ENCODE data around the gene CA4.

The CA4 gene

GRCh38 chr17:60163108-60163784, 13.5 kb downstream of the CA4 start:
- ChIA-PET CTCF (interaction anchor here (0.6 to 1.7 kb wide), 2 partner anchors 10 to 21 kb away, joined by 3 to 4 read pairs; no protein-coding TSS in a partner anchor), POLR2A (no interaction called here)

GRCh38 chr17:60164164-60164563, 14.4 kb downstream of the CA4 start:
- ChIA-PET POLR2A (no interaction called here), CTCF (interaction anchor here (1.7 kb wide), 1 partner anchor 22 kb away, joined by 4 read pairs; no protein-coding TSS in a partner anchor)
- TF ChIP-seq LEF1 (IDR thresholded peaks at IDR 0.05; ENCODE audit: borderline replicate concordance), result no peak
- no peak for TF ChIP-seq ELF4 (IDR thresholded peaks at IDR 0.05)
- TF ChIP-seq TARDBP (IDR thresholded peaks at IDR 0.05), result 0 out of 2 replicates have a peak, but pooled peaks have one; percentile 6
- TF ChIP-seq SP1 (IDR thresholded peaks at IDR 0.05), result peak; percentile 31; the same call in 1 of the 2 replicates
- no peak for TF ChIP-seq L3MBTL2 (conservative IDR thresholded peaks at IDR 0.05)
- no peak for DNase-seq (ENCODE audit: extremely low spot score)

More at GRCh38 chr17:60163108-60163784, 13.5 kb downstream of the CA4 start:
- DNase-seq (ENCODE audit: extremely low spot score), result peak; percentile 51
- TF ChIP-seq FOXA1 (IDR thresholded peaks at IDR 0.05) (no peak), ARNT (IDR thresholded peaks at IDR 0.05) (peak; percentile 78), HDGF (IDR thresholded peaks at IDR 0.05; ENCODE audit: borderline replicate concordance) (peak; percentile 80; the same call in 1 of the 2 replicates)

GRCh38 chr17:60164697-60165096, 14.9 kb downstream of the CA4 start:
- no peak for DNase-seq (ENCODE audit: extremely low spot score)
- ChIA-PET POLR2A (no interaction called here), CTCF (no interaction called here)
- TF ChIP-seq NFRKB (IDR thresholded peaks at IDR 0.05), result no peak

GRCh38 chr17:60165223-60165622, 15.4 kb downstream of the CA4 start:
- peak; percentile 6 for DNase-seq (ENCODE audit: extremely low spot score)
- TF ChIP-seq TARDBP (IDR thresholded peaks at IDR 0.05) (no peak), ELF4 (IDR thresholded peaks at IDR 0.05) (no peak), FOXM1 (IDR thresholded peaks at IDR 0.05; ENCODE audit: borderline replicate concordance) (no peak), BHLHE40 (IDR thresholded peaks at IDR 0.05; ENCODE audit: borderline replicate concordance) (no peak), CTBP1 (IDR thresholded peaks at IDR 0.05; ENCODE audit: borderline replicate concordance) (no peak), PKNOX1 (IDR thresholded peaks at IDR 0.05) (no peak), HDGF (IDR thresholded peaks at IDR 0.05; ENCODE audit: borderline replicate concordance) (no peak), SUZ12 (IDR thresholded peaks at IDR 0.05) (no peak), L3MBTL2 (conservative IDR thresholded peaks at IDR 0.05) (no peak), LEF1 (IDR thresholded peaks at IDR 0.05; ENCODE audit: borderline replicate concordance) (no peak), FOXK2 (IDR thresholded peaks at IDR 0.05) (no peak), ARNT (IDR thresholded peaks at IDR 0.05) (no peak), NFRKB (IDR thresholded peaks at IDR 0.05) (no peak)
- POLR2A ChIA-PET, result no interaction called here
- CTCF ChIA-PET, result no interaction called here

GRCh38 chr17:60165971-60166370, 16.2 kb downstream of the CA4 start:
- POLR2A ChIA-PET, result no interaction called here
- no peak for TF ChIP-seq BHLHE40 (IDR thresholded peaks at IDR 0.05; ENCODE audit: borderline replicate concordance)
- TF ChIP-seq ELF4 (IDR thresholded peaks at IDR 0.05), result no peak
- TF ChIP-seq ZNF384 (IDR thresholded peaks at IDR 0.05), result no peak
- TF ChIP-seq CTBP1 (IDR thresholded peaks at IDR 0.05; ENCODE audit: borderline replicate concordance), result no peak
- TF ChIP-seq ARNT (IDR thresholded peaks at IDR 0.05), result no peak
- TF ChIP-seq LEF1 (IDR thresholded peaks at IDR 0.05; ENCODE audit: borderline replicate concordance), result no peak
- no peak for TF ChIP-seq FOXA1 (IDR thresholded peaks at IDR 0.05)
- no peak for TF ChIP-seq SUZ12 (IDR thresholded peaks at IDR 0.05)
- peak; percentile 4 for DNase-seq (ENCODE audit: extremely low spot score)
- CTCF ChIA-PET, result no interaction called here

- CTCF ChIA-PET, result no interaction called here
Measured at GRCh38 chr17:60167065-60167741, 17.4 kb downstream of the CA4 start.

More at GRCh38 chr17:60167065-60167741, 17.4 kb downstream of the CA4 start:
- no peak for TF ChIP-seq ELF4 (IDR thresholded peaks at IDR 0.05)
- no peak for TF ChIP-seq L3MBTL2 (conservative IDR thresholded peaks at IDR 0.05)
- no peak for TF ChIP-seq NFRKB (IDR thresholded peaks at IDR 0.05)
- TF ChIP-seq ARNT (IDR thresholded peaks at IDR 0.05), result no peak
- no peak for TF ChIP-seq FOXM1 (IDR thresholded peaks at IDR 0.05; ENCODE audit: borderline replicate concordance)
- no peak for TF ChIP-seq FOXA1 (IDR thresholded peaks at IDR 0.05)
- TF ChIP-seq SUZ12 (IDR thresholded peaks at IDR 0.05), result no peak
- no peak for TF ChIP-seq PKNOX1 (IDR thresholded peaks at IDR 0.05)
- no peak for TF ChIP-seq TARDBP (IDR thresholded peaks at IDR 0.05)
- TF ChIP-seq BHLHE40 (IDR thresholded peaks at IDR 0.05; ENCODE audit: borderline replicate concordance), result no peak
- TF ChIP-seq FOXK2 (IDR thresholded peaks at IDR 0.05), result no peak
- no peak for TF ChIP-seq SP1 (IDR thresholded peaks at IDR 0.05)
- TF ChIP-seq ZNF384 (IDR thresholded peaks at IDR 0.05), result no peak
- TF ChIP-seq LEF1 (IDR thresholded peaks at IDR 0.05; ENCODE audit: borderline replicate concordance), result no peak
- no peak for DNase-seq (ENCODE audit: extremely low spot score)
- POLR2A ChIA-PET, result no interaction called here
